ENCODE measurements around the gene TNS1.
A peak's percentile ranks its signal among the peaks of the same experiment; 100 is the strongest.

Gene TNS1

DNA sequence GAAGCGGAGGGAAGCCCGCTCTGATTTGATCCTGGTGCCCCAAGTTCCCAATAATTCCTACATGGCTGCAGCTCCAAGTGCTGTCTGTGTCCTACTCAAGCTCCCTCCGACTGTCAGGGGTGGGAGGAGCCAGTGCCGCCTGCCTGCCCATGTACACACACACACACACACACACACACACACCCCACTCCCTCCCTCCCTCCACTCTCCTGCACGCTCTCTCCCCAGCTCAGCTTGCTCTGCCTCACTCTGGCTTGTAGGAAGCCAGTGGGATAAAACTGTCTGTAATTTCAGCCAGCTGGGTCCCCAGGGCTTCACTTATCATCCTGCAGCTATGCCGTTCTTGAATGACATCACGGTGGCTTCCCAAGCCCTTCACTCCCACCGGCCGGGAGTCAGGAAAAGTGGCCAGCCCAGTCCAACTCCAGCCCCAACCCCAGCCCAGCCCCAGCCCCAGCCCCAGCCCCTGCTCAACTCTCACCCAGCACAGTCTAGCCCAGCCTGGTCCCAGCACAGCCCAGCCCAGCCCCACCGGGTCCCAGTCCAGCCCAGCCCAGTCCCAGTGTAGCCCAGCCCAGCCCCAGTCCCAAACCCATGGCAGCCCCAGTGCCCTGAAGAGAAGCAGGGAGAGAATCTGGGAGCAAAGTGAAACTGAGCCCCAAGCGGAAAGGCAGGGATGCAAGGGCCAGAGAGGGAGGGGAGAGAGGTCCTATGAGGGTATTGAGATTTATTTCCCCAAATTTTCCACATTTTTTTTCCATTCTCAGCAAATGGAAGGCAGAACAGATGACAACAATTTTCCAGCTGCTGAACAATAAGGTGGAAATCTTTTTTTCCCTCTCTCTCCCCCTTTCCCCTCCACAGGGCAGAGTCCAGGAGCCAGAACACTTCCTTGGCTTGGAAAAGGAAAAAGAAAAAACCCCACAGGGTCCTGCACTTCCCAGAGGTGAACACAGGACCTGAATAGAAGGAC, 144.0 kb downstream of the TNS1 start:
- DNase-seq = peak in 1 of 2 experiments; percentile 24

DNA sequence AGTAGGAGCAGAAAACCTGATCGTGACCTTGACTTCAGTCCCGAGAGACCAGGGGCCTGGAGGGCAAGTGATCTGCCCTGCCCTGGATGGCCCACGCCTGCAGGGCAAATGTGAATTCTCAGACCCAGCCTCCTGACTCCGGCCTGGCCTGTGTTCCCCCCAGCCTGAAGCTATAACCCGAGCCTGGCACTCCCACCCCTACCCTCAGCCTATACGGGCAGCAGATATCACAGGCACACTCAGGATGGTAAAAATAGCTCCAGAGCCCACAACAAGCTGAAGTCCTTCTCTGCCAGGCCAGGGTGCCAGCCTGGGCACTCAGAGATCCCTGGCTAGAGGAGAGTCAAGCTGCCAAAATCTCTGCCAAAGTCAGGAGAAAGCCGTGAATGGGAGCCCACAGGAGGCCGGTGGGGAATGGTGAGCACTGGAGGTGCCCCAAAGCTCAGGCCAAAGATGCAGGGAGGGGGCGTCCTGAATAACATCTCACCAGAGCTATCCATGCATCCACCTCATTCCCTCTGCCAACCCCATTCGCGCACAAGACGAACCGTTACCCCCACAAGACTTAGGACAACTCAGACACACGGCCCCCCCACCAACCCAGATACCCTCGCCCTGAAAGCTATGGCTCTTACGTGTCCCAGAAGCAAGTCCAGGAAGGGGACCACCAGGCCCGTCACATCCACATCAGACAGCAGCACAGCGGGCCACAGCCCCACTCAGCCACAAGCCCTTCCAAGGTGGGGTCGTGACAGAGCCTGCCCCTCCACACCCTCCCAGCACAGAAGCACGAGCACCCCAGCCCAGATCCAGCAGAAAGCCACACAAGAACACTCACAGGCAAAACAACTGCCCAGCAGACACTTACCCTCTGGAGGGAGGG, 144.9 kb downstream of the TNS1 start:
- no peak for DNase-seq

- no peak for DNase-seq
Measured at GRCh38 chr2:217856871-217857270, 145.9 kb downstream of the TNS1 start.

DNA sequence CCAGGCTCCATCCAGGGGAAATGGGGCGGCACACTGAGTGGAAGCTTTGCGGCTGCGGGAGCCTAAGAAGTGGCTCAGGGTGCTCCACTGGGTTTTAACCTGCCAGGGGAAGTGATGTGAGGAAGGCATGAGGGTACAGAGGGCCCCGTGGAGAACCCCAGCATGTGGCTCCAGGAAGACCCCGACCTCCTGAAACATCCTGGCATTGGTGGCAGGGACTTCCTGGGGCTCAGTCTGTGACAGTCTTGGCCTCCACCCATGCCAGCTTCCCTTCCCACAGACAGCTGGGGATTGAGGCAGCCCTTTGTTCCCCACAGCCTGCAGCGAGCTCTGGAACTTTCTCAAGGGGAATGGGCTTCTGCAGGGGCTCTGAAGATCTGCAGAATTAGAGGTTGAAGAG, 146.6 kb downstream of the TNS1 start:
- no peak for DNase-seq

DNA sequence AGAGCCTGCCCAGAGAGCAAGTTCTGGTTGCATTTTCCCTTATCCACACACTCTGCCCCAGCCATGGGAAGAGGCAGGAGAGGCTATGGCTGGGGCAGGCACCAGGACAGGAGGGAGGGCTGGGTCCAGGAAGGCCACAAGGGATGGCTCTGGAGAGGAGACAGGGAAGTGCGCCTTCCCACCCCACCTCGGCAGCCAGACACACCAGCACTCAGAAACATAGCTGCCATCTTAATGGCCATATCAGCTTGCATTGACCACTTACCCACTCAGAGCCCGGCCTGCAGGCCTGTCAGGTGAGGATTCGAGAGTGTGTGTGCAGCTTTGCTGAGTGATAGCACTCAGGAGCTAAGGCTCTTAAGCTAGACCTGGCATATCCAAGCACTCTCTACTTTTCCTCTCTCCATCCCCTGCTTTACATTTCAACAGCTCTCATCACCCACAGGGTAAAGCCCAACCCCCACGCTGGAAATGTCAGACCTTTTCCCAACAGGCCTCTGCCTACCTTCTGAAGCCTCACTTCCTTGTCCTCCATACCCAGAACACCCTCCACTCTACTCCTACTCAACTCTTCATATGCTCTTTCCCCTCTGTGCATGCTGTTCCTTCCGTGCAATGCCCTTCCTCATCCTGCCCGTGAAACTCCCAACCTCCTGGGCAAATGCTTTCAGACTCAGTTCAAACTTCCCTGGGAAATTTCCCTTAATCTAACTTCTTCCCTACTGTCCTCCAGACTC, 147.9 kb downstream of the TNS1 start:
- DNase-seq = no peak

- no peak for DNase-seq
Measured at GRCh38 chr2:217853961-217854360, 148.8 kb downstream of the TNS1 start.

GRCh38 chr2:217853301-217853881, 149.4 kb downstream of the TNS1 start:
- no peak for DNase-seq

GRCh38 chr2:217852555-217853211, 150.1 kb downstream of the TNS1 start:
- no peak for DNase-seq

- DNase-seq = no peak
Measured at GRCh38 chr2:217851191-217852020, 151.4 kb downstream of the TNS1 start.

- DNase-seq = no peak
Measured at GRCh38 chr2:217849154-217849975, 153.4 kb downstream of the TNS1 start.

GRCh38 chr2:217848351-217848957, 154.3 kb downstream of the TNS1 start:
- DNase-seq = no peak

GRCh38 chr2:217847552-217848350, 155.0 kb downstream of the TNS1 start:
- no peak for DNase-seq

DNA sequence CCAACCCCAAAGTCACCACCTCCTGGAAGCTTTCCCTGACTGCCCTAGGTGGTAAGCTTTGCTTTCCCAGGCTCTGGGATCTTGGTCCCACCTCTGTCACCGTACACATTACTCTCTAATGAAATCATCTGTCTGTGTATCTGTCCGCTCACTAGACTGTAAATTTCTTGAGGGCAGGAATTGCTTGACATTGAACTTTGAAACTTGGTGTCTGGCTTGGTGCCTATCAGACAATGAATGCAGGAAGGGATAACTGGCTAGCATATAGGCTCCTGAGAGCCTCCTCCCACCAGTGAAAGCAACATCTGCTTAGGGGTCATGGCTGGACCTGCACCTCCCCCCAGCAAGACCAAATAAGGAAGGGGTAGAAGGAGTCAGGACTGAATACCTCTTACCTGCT, 155.7 kb downstream of the TNS1 start:
- no peak for DNase-seq

- no peak for DNase-seq
Measured at GRCh38 chr2:217846321-217846743, 156.5 kb downstream of the TNS1 start.

- DNase-seq = no peak
Measured at GRCh38 chr2:217845301-217845700, 157.5 kb downstream of the TNS1 start.

DNA sequence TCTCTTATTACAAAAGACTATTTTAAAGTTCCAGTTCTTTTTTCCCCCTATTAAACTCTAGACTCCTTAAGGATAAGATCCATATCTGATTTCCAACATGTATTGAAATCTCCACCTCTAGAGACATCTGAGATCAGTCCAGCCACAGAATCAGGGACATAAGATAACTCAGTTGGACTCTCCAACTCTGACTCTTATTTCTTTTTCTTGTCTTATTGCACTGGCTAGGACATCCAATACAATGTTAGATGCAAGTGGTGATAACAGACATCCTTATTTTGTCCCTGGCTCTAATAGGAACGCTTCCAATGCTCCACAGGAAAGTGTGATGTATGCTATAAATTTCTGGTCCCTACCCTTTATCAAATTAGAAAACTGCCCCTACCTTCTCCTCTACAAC, 158.1 kb downstream of the TNS1 start:
- DNase-seq = no peak

DNA sequence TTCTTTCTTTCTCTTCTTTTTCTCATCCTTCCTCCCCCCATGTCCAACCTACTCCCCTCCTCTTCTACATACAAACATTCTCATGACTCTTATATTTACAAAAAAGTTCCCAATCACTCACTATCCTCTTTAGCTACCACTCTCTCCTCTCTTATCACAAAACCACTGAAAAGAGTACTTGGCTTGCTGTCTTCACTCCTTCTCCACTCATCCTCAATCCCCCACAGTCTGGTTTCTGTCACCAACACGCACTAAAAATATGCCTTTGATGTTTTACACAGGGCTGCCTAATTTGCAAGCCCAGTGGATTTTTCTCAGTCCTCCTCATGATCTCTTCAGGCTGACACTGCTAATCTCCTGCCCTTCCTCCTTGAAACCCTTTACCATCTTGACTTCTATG, 159.5 kb downstream of the TNS1 start:
- no peak for DNase-seq

DNA sequence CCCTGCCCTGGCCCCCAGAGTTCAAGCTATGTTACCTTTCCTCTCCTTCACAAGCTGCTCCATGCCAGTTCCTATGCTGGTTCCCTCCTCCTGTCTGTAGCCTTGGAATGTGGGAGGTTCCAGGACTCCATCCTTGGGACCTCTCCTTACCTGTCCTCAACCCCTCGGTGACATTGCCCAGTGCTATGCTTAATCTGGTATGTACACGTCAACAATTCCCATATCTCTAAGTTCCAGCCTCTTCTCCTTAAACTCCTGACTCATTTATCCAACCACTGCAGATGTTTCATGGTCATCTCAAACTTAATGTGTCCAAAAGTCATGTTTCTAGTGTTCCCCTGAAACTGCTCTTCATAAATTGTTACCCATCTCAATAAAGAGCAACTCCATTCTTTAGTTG, 160.8 kb downstream of the TNS1 start:
- no peak for DNase-seq

- no peak for DNase-seq
Measured at GRCh38 chr2:217840522-217840921, 162.3 kb downstream of the TNS1 start.

Data from NCI-H2081 (cell line).